ENCODE measurements around the gene FAAH. TPM values are rescaled to one million over a fixed set of nuclear protein-coding genes. Genes with fewer than 3 reads are reported as not detected.

The FAAH gene
- total and polyA plus RNA-seq, 8 donors, result 25.3 to 419 (median 47.4) TPM

- no peaks in the 10 kb centered on the region for H3K27me3 ChIP-seq
- intact Hi-C loops (cut with DNase I; ENCODE audit: low total_unique reads), result no loop called here
- H3K36me3 ChIP-seq, result peaks cover 9 to 63% (median 45%) of the 10 kb centered on the region in 4 donors
- peak overlapping the region in 3 of 5 donors; percentile 77 to 84 (median 82) for H3K27ac ChIP-seq
- no peaks in the 10 kb centered on the region for H3K9me3 ChIP-seq
- no peak overlapping the region for H3K4me3 ChIP-seq
- no peak for DNase-seq
- TF ChIP-seq CTCF (IDR thresholded peaks at IDR 0.05), result no peak
- no peak for TF ChIP-seq POLR2A (IDR thresholded peaks at IDR 0.05)
- TF ChIP-seq EP300 (IDR thresholded peaks at IDR 0.05), result no peak
- H3K4me1 ChIP-seq, result peaks cover 0 to 25% (median 7%) of the 10 kb centered on the region in 4 donors
- WGBS, 5 donors, result 94 to 100% (median 95%) methylated on average over 2 of the region's 2 CpGs
Measured at GRCh38 chr1:46368791-46369190, 25.3 kb upstream of the FAAH start.

DNA sequence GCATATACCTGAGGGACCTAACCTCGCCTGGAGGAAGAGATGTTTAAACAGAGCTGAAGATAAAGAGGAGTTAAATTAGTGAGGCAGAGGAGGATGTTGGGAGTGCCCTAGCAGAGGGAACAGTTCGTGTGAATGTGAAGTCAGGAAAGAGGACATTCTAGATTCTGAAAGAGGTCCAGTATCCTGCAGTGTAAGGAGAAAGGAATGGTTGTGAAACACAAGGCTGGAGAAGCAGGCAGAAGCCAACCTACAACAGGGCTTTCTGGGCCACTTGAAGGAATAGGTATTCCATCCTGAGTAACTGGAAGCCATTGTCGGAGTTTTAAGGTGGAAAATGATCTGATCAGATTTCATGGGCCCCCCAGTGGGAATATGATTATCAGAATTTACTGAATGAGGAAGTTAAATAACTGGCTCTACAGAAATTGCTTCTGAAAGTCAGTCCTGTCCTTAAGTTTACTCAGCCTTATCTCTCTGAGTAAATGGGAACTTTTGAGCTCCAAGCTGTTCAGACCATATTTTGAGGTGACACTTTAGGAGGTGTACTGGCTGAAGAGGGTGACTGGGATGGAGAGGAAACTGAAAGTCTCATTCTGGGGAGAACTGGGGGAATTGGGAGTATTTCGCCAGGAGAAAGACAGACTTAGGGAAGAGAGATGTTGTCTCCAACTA, 24.4 kb upstream of the FAAH start:
- intact Hi-C loops (cut with DNase I; ENCODE audit: low total_unique reads), result no loop called here
- Histone ChIP-seq H3K27ac (peak overlapping the region; percentile 69 to 84 (median 82)), H3K4me3 (no peak overlapping the region), H3K27me3 (no peaks in the 10 kb centered on the region), H3K9me3 (no peaks in the 10 kb centered on the region), H3K4me1 (peaks cover 0 to 25% (median 7%) of the 10 kb centered on the region in 4 donors), H3K36me3 (peaks cover 8 to 54% (median 36%) of the 10 kb centered on the region in 4 donors)
- TF ChIP-seq POLR2A (IDR thresholded peaks at IDR 0.05) (no peak), POLR2AphosphoS5 (IDR thresholded peaks at IDR 0.05) (no peak), EP300 (IDR thresholded peaks at IDR 0.05) (no peak), CTCF (IDR thresholded peaks at IDR 0.05) (no peak)
- peak in 1 of 2 donors; percentile 38 for DNase-seq
- 27 to 45% (median 40%) methylated on average over 4 of the region's 4 CpGs for WGBS, 5 donors

DNA sequence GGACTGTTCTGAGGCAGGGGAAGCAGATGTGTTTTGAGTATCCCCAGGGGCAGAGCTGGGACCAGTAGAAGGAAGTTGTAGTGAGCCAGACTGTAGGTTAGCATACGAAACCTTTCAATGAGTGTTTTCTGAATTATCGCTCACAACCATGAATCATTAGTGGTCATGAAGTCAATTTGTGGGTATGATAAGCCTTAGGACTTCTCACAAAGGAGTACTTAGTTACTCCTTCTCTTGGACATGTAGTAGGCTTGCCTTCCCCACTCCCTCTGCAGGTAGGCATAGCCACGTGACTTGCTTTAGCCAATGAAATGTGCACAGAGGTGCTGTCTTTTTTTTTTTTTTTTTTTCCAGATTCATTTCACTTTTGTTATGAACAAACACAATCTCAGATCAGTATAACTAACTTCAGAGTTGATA, 23.9 kb upstream of the FAAH start:
- Histone ChIP-seq H3K4me1 (peaks cover 0 to 25% (median 7%) of the 10 kb centered on the region in 4 donors), H3K36me3 (peaks cover 6 to 49% (median 31%) of the 10 kb centered on the region in 4 donors), H3K9me3 (no peaks in the 10 kb centered on the region), H3K27ac (peak overlapping the region; percentile 69 to 84 (median 82)), H3K4me3 (no peak overlapping the region), H3K27me3 (no peaks in the 10 kb centered on the region)
- peak; percentile 68 to 76 for DNase-seq
- no peak for TF ChIP-seq EP300 (IDR thresholded peaks at IDR 0.05)
- TF ChIP-seq POLR2AphosphoS5 (IDR thresholded peaks at IDR 0.05), result peak in 1 of 3 donors; percentile 46
- TF ChIP-seq CTCF (IDR thresholded peaks at IDR 0.05), result no peak
- TF ChIP-seq POLR2A (IDR thresholded peaks at IDR 0.05), result no peak
- WGBS, 5 donors, result 28 to 50% (median 45%) methylated on average over 3 of the region's 3 CpGs
- intact Hi-C loops (cut with DNase I; ENCODE audit: low total_unique reads), result no loop called here

GRCh38 chr1:46372431-46372830, 21.7 kb upstream of the FAAH start:
- no peak for DNase-seq
- intact Hi-C loops (cut with DNase I; ENCODE audit: low total_unique reads), result no loop called here
- TF ChIP-seq POLR2A (IDR thresholded peaks at IDR 0.05) (no peak), EP300 (IDR thresholded peaks at IDR 0.05) (no peak), POLR2AphosphoS5 (IDR thresholded peaks at IDR 0.05) (no peak)
- Histone ChIP-seq H3K4me3 (no peak overlapping the region), H3K9me3 (no peaks in the 10 kb centered on the region), H3K27ac (no peak overlapping the region), H3K27me3 (no peaks in the 10 kb centered on the region), H3K36me3 (peaks cover 0 to 29% (median 17%) of the 10 kb centered on the region in 4 donors), H3K4me1 (peaks cover 0 to 25% (median 7%) of the 10 kb centered on the region in 4 donors)
- WGBS, 5 donors, result 100% methylated on average over 1 of the region's 1 CpG

DNA sequence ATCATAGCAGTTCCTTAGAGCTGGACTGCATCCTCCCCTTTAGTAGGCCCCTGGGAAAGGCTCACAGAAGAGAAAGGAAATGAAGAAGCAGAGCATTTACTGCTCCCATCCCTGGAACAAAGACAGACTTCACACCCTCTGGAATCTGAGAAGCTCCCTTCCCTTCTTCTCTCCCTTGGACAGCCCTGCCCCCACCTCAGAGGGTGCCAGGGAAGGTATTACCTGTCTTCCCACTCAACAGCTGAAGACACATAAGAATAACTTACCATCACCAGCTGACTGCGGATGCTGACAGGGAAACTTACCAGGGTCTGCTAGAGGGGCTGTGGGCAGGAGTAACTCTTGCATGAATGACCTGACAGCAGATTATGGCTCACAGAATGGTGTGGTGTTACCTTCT, 14.1 kb upstream of the FAAH start:
- DNase-seq, result no peak
- Histone ChIP-seq H3K4me3 (no peak overlapping the region), H3K36me3 (no peaks in the 10 kb centered on the region), H3K27me3 (no peaks in the 10 kb centered on the region), H3K4me1 (no peaks in the 10 kb centered on the region), H3K9me3 (peaks cover 0 to 4% (median 0%) of the 10 kb centered on the region in 4 donors), H3K27ac (no peak overlapping the region)
- TF ChIP-seq POLR2A (IDR thresholded peaks at IDR 0.05), result no peak
- TF ChIP-seq POLR2AphosphoS5 (IDR thresholded peaks at IDR 0.05), result no peak
- TF ChIP-seq EP300 (IDR thresholded peaks at IDR 0.05), result no peak
- TF ChIP-seq CTCF (IDR thresholded peaks at IDR 0.05), result no peak
- intact Hi-C loops (cut with DNase I; ENCODE audit: low total_unique reads), result no loop called here
- 92 to 100% (median 96%) methylated on average over 1 of the region's 1 CpG for WGBS, 5 donors
